B cell (primary cell): ENCODE results near the gene RGS2.

Source experiments
- EZH2 ChIP-seq: IDR thresholded peaks from 2 replicates; pipeline ENCODE4 v1.6.1; 2012; ENCODE audit warnings: borderline replicate concordance, low read depth, mild to moderate bottlenecking, moderate library complexity, low read length; ENCODE audit not compliant: insufficient read depth, poor library complexity, severe bottlenecking
- TF ChIP-seq, protein P1 (sequence below): fragments of 200-600 bp; IDR thresholded peaks from one replicate; pipeline ENCODE4 v1.8.0; 2022; ENCODE audit warnings: antibody characterized with exemption, mild to moderate bottlenecking

GRCh38 chr1:192821296-192821695 lies 12.5 kb downstream of the RGS2 start:
- TF ChIP-seq, protein P1, sequence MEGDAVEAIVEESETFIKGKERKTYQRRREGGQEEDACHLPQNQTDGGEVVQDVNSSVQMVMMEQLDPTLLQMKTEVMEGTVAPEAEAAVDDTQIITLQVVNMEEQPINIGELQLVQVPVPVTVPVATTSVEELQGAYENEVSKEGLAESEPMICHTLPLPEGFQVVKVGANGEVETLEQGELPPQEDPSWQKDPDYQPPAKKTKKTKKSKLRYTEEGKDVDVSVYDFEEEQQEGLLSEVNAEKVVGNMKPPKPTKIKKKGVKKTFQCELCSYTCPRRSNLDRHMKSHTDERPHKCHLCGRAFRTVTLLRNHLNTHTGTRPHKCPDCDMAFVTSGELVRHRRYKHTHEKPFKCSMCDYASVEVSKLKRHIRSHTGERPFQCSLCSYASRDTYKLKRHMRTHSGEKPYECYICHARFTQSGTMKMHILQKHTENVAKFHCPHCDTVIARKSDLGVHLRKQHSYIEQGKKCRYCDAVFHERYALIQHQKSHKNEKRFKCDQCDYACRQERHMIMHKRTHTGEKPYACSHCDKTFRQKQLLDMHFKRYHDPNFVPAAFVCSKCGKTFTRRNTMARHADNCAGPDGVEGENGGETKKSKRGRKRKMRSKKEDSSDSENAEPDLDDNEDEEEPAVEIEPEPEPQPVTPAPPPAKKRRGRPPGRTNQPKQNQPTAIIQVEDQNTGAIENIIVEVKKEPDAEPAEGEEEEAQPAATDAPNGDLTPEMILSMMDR = no peak
- TF ChIP-seq EZH2 = no peak
